Measurements from ENCODE around the gene PIN1. TPM values are rescaled to one million over a fixed set of nuclear protein-coding genes. Genes with fewer than 3 reads are reported as not detected.

Gene PIN1
- total RNA-seq, 1 experiment from 2014 or later: 63.3 TPM

DNA sequence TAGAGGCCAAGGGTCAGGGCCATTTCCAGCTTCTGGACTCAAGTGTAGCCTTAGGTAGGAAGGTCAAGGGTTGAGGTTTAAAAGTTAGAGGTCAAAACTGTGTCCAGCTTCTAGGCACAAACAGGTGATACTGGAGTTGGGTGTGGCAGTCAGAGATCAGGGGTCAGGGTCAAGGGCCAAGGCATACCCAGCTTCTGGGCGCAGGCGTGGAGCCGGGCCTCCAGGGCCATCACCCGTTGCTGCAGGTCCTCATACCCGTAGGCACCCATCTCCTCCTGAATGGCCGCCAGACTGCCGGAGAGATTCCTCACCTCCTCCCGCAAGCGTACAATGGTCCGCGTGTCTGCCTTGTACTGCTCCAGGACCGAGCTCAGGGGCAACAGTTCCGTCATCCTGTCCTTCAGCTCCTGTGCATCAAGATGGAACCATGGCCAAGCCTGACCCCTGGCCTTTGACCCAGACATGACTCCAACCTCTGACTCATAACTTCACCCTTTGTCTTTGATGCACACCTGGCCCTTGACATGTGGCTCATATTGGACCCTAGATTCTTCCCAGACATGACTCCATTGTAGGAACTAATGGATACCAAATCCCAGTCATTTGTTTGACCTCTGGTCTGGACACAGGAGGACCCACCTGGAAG lies 22.1 kb downstream of the PIN1 start:
- POLR2A ChIA-PET: interaction anchor here (0.7 kb wide), 1 partner anchor 273 kb away, joined by 3 read pairs; the partner anchor contains the start of gene ZNF121
- intact Hi-C loops (cut with micrococcal nuclease; ENCODE audit: unreplicated experiment): no loop called here
- CTCF ChIA-PET: no interaction called here
- no peak overlapping the region for H3K4me3 ChIP-seq (ENCODE audit: low read depth, low read length)
- no peak for DNase-seq
- no peaks in the 10 kb centered on the region for H3K4me1 ChIP-seq
- no peaks in the 10 kb centered on the region for H3K36me3 ChIP-seq (ENCODE audit: control insufficient read depth, insufficient read depth, low read length)
- TF ChIP-seq, protein P1, sequence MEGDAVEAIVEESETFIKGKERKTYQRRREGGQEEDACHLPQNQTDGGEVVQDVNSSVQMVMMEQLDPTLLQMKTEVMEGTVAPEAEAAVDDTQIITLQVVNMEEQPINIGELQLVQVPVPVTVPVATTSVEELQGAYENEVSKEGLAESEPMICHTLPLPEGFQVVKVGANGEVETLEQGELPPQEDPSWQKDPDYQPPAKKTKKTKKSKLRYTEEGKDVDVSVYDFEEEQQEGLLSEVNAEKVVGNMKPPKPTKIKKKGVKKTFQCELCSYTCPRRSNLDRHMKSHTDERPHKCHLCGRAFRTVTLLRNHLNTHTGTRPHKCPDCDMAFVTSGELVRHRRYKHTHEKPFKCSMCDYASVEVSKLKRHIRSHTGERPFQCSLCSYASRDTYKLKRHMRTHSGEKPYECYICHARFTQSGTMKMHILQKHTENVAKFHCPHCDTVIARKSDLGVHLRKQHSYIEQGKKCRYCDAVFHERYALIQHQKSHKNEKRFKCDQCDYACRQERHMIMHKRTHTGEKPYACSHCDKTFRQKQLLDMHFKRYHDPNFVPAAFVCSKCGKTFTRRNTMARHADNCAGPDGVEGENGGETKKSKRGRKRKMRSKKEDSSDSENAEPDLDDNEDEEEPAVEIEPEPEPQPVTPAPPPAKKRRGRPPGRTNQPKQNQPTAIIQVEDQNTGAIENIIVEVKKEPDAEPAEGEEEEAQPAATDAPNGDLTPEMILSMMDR (IDR thresholded peaks at IDR 0.05; ENCODE audit: insufficient read depth in 1 of 2, low read depth in 1 of 2, low read length in 1 of 2, severe bottlenecking in 1 of 2, unreplicated experiment in 1 of 2): no peak
- Mint-ChIP-seq H3K36me3 (ENCODE audit: insufficient read depth, unreplicated experiment) (peaks cover 7% of the 10 kb centered on the region), H3K27ac (ENCODE audit: unreplicated experiment) (no peak overlapping the region), H3K4me3 (ENCODE audit: unreplicated experiment) (no peak overlapping the region), H3K9me3 (ENCODE audit: unreplicated experiment) (peaks cover 10% of the 10 kb centered on the region), H3K27me3 (ENCODE audit: insufficient read depth, unreplicated experiment) (peaks cover 3% of the 10 kb centered on the region), H3K4me1 (ENCODE audit: low read depth, unreplicated experiment) (no peaks in the 10 kb centered on the region)
- H3K9me3 ChIP-seq: no peaks in the 10 kb centered on the region
- no peaks in the 10 kb centered on the region for H3K27me3 ChIP-seq (replicated peaks; ENCODE audit: control insufficient read depth, insufficient read depth, low read length)
- BruUV-seq (replicated peaks): no TSS peak

DNA sequence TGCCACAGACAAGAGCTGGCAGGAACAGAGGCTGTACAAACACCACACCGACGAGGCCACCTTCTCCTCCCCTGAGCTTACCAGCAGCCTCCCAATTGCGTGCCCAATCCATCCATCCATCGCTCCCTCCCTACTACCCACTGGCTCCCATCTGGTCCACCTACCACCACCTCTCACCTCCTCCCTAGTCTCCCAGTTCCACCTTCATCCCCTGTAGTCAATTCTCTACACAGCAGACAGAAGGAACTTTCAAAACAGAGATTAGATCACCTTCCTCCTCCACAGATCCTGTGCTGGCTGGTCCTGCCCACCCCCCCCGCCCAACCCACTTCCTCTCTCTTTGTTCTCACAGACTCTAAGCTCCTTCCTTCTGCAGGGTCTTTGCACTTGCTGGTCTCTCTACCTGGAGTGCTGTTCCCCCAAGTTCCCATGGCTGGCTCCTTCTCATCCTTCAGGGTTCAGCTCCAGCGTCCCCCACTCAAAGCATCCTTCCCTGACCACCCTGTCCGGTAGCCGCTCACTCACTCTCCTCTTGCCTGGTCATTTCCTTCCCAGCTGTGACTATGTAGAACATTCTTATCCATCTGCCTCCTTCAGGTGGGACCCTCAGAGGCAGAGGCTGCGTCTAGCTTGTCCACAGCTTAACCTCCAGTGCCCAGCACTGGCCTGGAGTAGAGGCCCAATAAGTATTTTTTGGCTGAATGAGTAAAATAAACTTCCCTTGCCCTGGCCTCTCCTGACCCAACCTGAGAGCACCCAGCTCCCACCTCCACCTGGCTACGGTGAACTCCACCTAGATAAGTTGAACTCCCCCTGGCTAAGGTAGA lies 23.0 kb downstream of the PIN1 start:
- ChIA-PET POLR2A (no interaction called here), CTCF (no interaction called here)
- TF ChIP-seq, protein P1 (IDR thresholded peaks at IDR 0.05; ENCODE audit: insufficient read depth in 1 of 2, low read depth in 1 of 2, low read length in 1 of 2, severe bottlenecking in 1 of 2, unreplicated experiment in 1 of 2): no peak
- no peak overlapping the region for H3K4me3 ChIP-seq (ENCODE audit: low read depth, low read length)
- Mint-ChIP-seq H3K27me3 (ENCODE audit: insufficient read depth, unreplicated experiment) (peaks cover 3% of the 10 kb centered on the region), H3K4me3 (ENCODE audit: unreplicated experiment) (no peak overlapping the region), H3K27ac (ENCODE audit: unreplicated experiment) (no peak overlapping the region), H3K9me3 (ENCODE audit: unreplicated experiment) (peaks cover 10% of the 10 kb centered on the region), H3K36me3 (ENCODE audit: insufficient read depth, unreplicated experiment) (peaks cover 7% of the 10 kb centered on the region), H3K4me1 (ENCODE audit: low read depth, unreplicated experiment) (no peaks in the 10 kb centered on the region)
- no peaks in the 10 kb centered on the region for H3K27me3 ChIP-seq (replicated peaks; ENCODE audit: control insufficient read depth, insufficient read depth, low read length)
- H3K36me3 ChIP-seq (ENCODE audit: control insufficient read depth, insufficient read depth, low read length): no peaks in the 10 kb centered on the region
- no peak for DNase-seq
- H3K4me1 ChIP-seq: no peaks in the 10 kb centered on the region
- no peaks in the 10 kb centered on the region for H3K9me3 ChIP-seq
- no TSS peak for BruUV-seq (replicated peaks)
- intact Hi-C loops (cut with micrococcal nuclease; ENCODE audit: unreplicated experiment): no loop called here

DNA sequence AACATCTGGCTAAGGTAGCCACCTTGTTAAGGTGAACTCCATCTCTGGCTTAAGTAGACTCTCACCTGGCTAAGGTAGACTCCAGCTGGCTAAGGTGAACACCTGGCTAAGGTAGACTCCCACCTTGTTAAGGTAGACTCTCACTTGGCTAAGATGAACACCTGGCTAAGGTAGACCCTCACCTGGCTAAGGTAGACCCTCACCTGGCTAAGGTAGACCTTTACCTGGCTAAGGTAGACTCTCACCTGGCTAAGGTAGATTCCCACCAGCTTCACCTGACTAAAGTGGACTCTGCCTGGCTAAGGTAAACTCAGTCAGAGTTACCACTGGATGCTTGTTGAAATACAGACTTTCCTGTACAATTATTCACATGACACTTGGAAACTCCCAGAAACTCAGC lies 23.6 kb downstream of the PIN1 start:
- Mint-ChIP-seq H3K36me3 (ENCODE audit: insufficient read depth, unreplicated experiment) (peaks cover 4% of the 10 kb centered on the region), H3K9me3 (ENCODE audit: unreplicated experiment) (peaks cover 5% of the 10 kb centered on the region), H3K27ac (ENCODE audit: unreplicated experiment) (no peak overlapping the region), H3K4me1 (ENCODE audit: low read depth, unreplicated experiment) (no peaks in the 10 kb centered on the region), H3K4me3 (ENCODE audit: unreplicated experiment) (no peak overlapping the region), H3K27me3 (ENCODE audit: insufficient read depth, unreplicated experiment) (peaks cover 3% of the 10 kb centered on the region)
- no peaks in the 10 kb centered on the region for H3K9me3 ChIP-seq
- H3K4me1 ChIP-seq: no peaks in the 10 kb centered on the region
- intact Hi-C loops (cut with micrococcal nuclease; ENCODE audit: unreplicated experiment): no loop called here
- H3K36me3 ChIP-seq (ENCODE audit: control insufficient read depth, insufficient read depth, low read length): no peaks in the 10 kb centered on the region
- BruUV-seq (replicated peaks): no TSS peak
- no peak overlapping the region for H3K4me3 ChIP-seq (ENCODE audit: low read depth, low read length)
- no peaks in the 10 kb centered on the region for H3K27me3 ChIP-seq (replicated peaks; ENCODE audit: control insufficient read depth, insufficient read depth, low read length)
- DNase-seq: no peak
- TF ChIP-seq, protein P1 (IDR thresholded peaks at IDR 0.05; ENCODE audit: insufficient read depth in 1 of 2, low read depth in 1 of 2, low read length in 1 of 2, severe bottlenecking in 1 of 2, unreplicated experiment in 1 of 2): no peak
- ChIA-PET POLR2A (interaction anchor here (0.6 kb wide), 1 partner anchor 30 kb away, joined by 3 read pairs; no protein-coding TSS in a partner anchor), CTCF (no interaction called here)

All from Caco-2 (cell line).